HepG2 (cell line): ENCODE results near the gene MYO15A. TPM values are rescaled to one million over a fixed set of nuclear protein-coding genes. Genes with fewer than 3 reads are reported as not detected.

Experiments
- AKAP8 ChIP-seq: sonication (generic); formaldehyde crosslinking; IDR thresholded peaks from 2 replicates; pipeline ENCODE4 v1.5.1; 2020; ENCODE audit warnings: mild to moderate bottlenecking, missing genetic modification reagents
- BRF2 ChIP-seq: sonication (generic); formaldehyde crosslinking; IDR thresholded peaks from 2 replicates; pipeline ENCODE4 v1.8.1; 2022; ENCODE audit warnings: mild to moderate bottlenecking, missing genetic modification reagents
- FOSL1 ChIP-seq: sonication (generic); formaldehyde crosslinking; IDR thresholded peaks from 2 replicates; pipeline ENCODE4 v1.9.0; 2021; ENCODE audit warnings: missing genetic modification reagents, borderline replicate concordance
- GLMP ChIP-seq: sonication (generic); formaldehyde crosslinking; IDR thresholded peaks from 2 replicates; pipeline ENCODE4 v1.9.0; 2021; ENCODE audit warnings: missing genetic modification reagents, mild to moderate bottlenecking, borderline replicate concordance
- HMG20A ChIP-seq: IDR thresholded peaks from 2 replicates; pipeline ENCODE4 v1.6.1; 2016; ENCODE audit warnings: borderline replicate concordance
- HOXA3 ChIP-seq: sonication (generic); formaldehyde crosslinking; IDR thresholded peaks from 2 replicates; pipeline ENCODE4 v1.5.0; 2020; ENCODE audit warnings: missing genetic modification reagents
- NFIB ChIP-seq: sonication (generic); formaldehyde crosslinking; IDR thresholded peaks from 2 replicates; pipeline ENCODE4 v1.9.0; 2021; ENCODE audit warnings: missing genetic modification reagents, mild to moderate bottlenecking, borderline replicate concordance
- NFKBIZ ChIP-seq: IDR thresholded peaks from 2 replicates; pipeline ENCODE4 v1.6.1; 2018; ENCODE audit warnings: missing genetic modification reagents, missing compliant biosample characterization
- NFRKB ChIP-seq: fragments of 450-650 bp; IDR thresholded peaks from 2 replicates; pipeline ENCODE4 v1.6.1; 2017
- NFYC ChIP-seq: IDR thresholded peaks from 2 replicates; pipeline ENCODE4 v1.6.1; 2016; ENCODE audit warnings: missing genetic modification reagents, missing compliant biosample characterization
- NR1H2 ChIP-seq: sonication (generic); formaldehyde crosslinking; IDR thresholded peaks from 2 replicates; pipeline ENCODE4 v1.8.1; 2022; ENCODE audit warnings: low read depth, missing genetic modification reagents, borderline replicate concordance
- NR2F1 ChIP-seq, 2 experiments: fragments of 450-650 bp in 1 of 2; formaldehyde crosslinking in 1 of 2; IDR thresholded peaks; 2 replicates each; pipeline versions ENCODE4 v1.5.0 to v1.6.1; 2016 to 2020; ENCODE audit warnings: mild to moderate bottlenecking in 1 of 2, missing compliant biosample characterization in 1 of 2, missing genetic modification reagents in 1 of 2, moderate library complexity in 1 of 2
- PBX2 ChIP-seq: IDR thresholded peaks from 2 replicates; pipeline ENCODE4 v1.6.1; 2016; ENCODE audit warnings: control low read depth
- POLR2AphosphoS5 ChIP-seq: IDR thresholded peaks from 2 replicates; pipeline ENCODE4 v1.6.1; 2012; ENCODE audit warnings: low read depth, low read length
- RBAK ChIP-seq: sonication (generic); formaldehyde crosslinking; IDR thresholded peaks from 2 replicates; pipeline ENCODE4 v1.5.1; 2020; ENCODE audit warnings: mild to moderate bottlenecking, missing genetic modification reagents
- REPIN1 ChIP-seq: sonication (generic); formaldehyde crosslinking; IDR thresholded peaks from 2 replicates; pipeline ENCODE4 v1.8.0; 2022; ENCODE audit warnings: missing genetic modification reagents, low read depth, mild to moderate bottlenecking, borderline replicate concordance
- SMARCC2 ChIP-seq: fragments of 450-650 bp; IDR thresholded peaks from 2 replicates; pipeline ENCODE4 v1.6.1; 2017; ENCODE audit warnings: antibody characterized with exemption, mild to moderate bottlenecking
- TBX2 ChIP-seq: sonication (generic); formaldehyde crosslinking; IDR thresholded peaks from 2 replicates; pipeline ENCODE4 v1.5.0; 2020; ENCODE audit warnings: missing genetic modification reagents, mild to moderate bottlenecking, borderline replicate concordance
- ZBTB25 ChIP-seq: IDR thresholded peaks from 2 replicates; pipeline ENCODE4 v1.6.1; 2018; ENCODE audit warnings: missing genetic modification reagents
- ZFP91 ChIP-seq: sonication (generic); formaldehyde crosslinking; IDR thresholded peaks from 2 replicates; pipeline ENCODE4 v1.9.0; 2022; ENCODE audit warnings: missing genetic modification reagents, mild to moderate bottlenecking, borderline replicate concordance
- ZNF441 ChIP-seq: sonication (generic); formaldehyde crosslinking; IDR thresholded peaks from 2 replicates; pipeline ENCODE4 v1.7.0; 2021; ENCODE audit warnings: missing genetic modification reagents, borderline replicate concordance
- ZNF703 ChIP-seq: sonication (generic); formaldehyde crosslinking; IDR thresholded peaks from 2 replicates; pipeline ENCODE4 v1.5.1; 2020; ENCODE audit warnings: missing genetic modification reagents, mild to moderate bottlenecking, moderate library complexity, borderline replicate concordance
- polyA plus RNA-seq, 8 experiments: library from polyadenylated mRNA; depleted of rRNA in 3 of 8; stranded (reverse) in 7 of 8; unstranded in 1 of 8; fragments of >200 nt; fragmentation: Illumina TruSeq in 4 of 8; extraction: Trizol in 4 of 8; gene quantifications; 2 replicates each; pipeline versions ENCODE4 v1.2.1 to v1.2.3, GENCODE V29; 2011 to 2016; ENCODE audit warnings: low read depth in 4 of 8, missing spikeins in 1 of 8, mixed read lengths in 1 of 8; ENCODE audit not compliant: insufficient read depth in 1 of 8
- total RNA-seq, 5 experiments: library from RNA; depleted of rRNA; stranded (reverse); fragments of >200 nt; fragmentation: Illumina TruSeq; extraction: Trizol; gene quantifications; 2 replicates each; pipeline ENCODE4 v1.2.3, GENCODE V29; 2016; ENCODE audit warnings: low read depth in 1 of 5
- TF ChIP-seq, protein P1 (sequence below): sonication (generic); formaldehyde crosslinking; IDR thresholded peaks from 2 replicates; pipeline ENCODE4 v1.8.1; 2023; ENCODE audit warnings: mild to moderate bottlenecking, missing genetic modification reagents, borderline replicate concordance

MYO15A gene
- total and polyA plus RNA-seq, 2 of the 13 experiments (the other 11 are each of a cell fraction or from before 2014, with no cell fraction given) = 0.07 to 0.20 TPM

DNA sequence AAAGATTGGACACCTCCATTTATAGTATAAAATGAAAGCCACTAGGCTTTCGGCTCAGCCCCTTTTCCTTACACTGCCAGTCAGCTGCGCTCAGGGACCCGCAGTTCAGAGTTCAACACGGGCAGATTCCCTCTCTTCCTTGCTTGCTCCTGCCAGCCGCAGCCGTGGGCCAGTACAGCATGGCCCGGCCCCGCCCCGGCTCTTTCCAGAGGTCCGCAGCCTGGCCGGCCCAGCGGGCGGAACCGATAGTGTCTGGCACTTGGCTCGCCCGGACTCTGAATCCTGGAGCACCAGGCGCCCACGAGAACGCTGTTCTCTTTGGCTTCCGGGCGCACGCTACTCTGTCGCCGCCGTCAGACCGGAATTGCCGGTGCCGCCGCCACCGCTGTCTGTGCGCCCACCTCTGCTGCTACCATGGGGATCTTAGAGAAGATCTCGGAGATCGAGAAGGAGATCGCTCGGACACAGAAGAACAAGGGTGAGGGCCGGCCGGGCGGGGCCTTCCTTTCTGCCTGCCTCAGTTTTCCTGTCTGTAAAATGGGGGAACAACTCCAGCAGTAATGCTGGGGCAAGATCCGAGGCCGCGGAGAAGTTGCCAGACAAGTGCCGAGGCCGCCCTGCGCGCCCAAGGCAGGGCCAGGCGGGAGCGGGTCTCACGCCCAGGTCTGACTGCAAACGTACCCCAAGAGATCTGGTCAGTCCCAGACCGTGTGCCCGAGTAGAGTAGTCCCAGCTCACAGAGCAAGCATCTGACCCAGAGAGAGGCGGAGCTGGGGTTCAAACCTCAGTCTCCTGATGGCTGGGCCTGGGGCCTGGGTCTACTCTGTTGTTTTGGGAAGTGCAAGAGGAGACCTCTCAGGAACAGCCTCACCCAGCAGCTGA lies 20.7 kb upstream of the MYO15A start, which contains the start of gene DRG2 (continued):
- TF ChIP-seq AKAP8 (CRISPR knock-in tag) (peak; percentile 78; the same call in 1 of the 2 replicates), HMG20A (CRISPR knock-in tag) (peak; percentile 77), TBX2 (CRISPR knock-in tag) (peak; percentile 93), NFRKB (no peak), NR1H2 (CRISPR knock-in tag) (no peak), GLMP (CRISPR knock-in tag) (no peak), POLR2AphosphoS5 (peak; percentile 75), REPIN1 (CRISPR knock-in tag) (peak; percentile 99), NFIB (CRISPR knock-in tag) (no peak), SMARCC2 (no peak), FOSL1 (CRISPR knock-in tag) (no peak; the same call in 1 of the 2 replicates), ZNF441 (CRISPR knock-in tag) (peak; percentile 92), ZNF703 (CRISPR knock-in tag) (peak; percentile 58; the same call in 1 of the 2 replicates), HOXA3 (CRISPR knock-in tag) (peak; percentile 97), NR2F1 (CRISPR knock-in tag; IDR thresholded peaks at IDR 0.05) (peak in 1 of 2 experiments; percentile 41; a peak in 1 of 4 replicates), BRF2 (CRISPR knock-in tag) (0 out of 2 replicates have a peak, but pooled peaks have one; percentile 88), NFYC (CRISPR knock-in tag) (peak; percentile 47; the same call in 1 of the 2 replicates), NFKBIZ (CRISPR knock-in tag) (peak; percentile 85), RBAK (0 out of 2 replicates have a peak, but pooled peaks have one; percentile 27), PBX2 (CRISPR knock-in tag) (no peak), ZBTB25 (peak; percentile 97), ZFP91 (peak; percentile 96)
- TF ChIP-seq, protein P1, sequence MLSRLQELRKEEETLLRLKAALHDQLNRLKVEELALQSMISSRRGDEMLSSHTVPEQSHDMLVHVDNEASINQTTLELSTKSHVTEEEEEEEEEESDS (CRISPR knock-in tag) = peak; percentile 72; the same call in 1 of the 2 replicates
